ENCODE data around the gene CXCL12.

DNA sequence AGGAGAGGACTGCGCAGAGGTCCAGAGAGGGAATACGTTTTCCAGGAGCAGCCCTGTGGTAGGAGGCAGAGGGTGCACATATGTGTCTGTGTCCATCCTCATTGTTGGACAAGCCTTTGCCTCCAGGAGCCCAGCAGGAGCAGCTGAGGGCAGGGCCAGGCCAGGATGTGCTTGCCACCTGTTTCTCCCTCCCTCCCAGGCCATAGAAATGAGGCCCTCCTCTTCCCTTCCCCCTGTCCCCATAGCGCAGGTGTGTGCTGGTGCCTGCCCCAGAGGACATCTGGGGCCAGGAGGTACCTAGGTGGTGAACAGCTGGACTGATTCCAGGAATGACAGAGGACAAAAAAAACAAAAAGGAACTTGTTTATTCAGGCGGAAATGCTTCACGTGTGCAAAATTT, 10.5 kb upstream of the CXCL12 start:
- TF ChIP-seq GATA2 (IDR thresholded peaks at IDR 0.05; ENCODE audit: low read depth, low read length) (no peak), GATA3 (IDR thresholded peaks at IDR 0.05; ENCODE audit: low read depth, low read length) (no peak)
